Retinal pigment epithelial cell (primary cell): ENCODE measurements around the gene SLX4IP.
A peak's percentile ranks its signal among the peaks of the same experiment; 100 is the strongest.

ENCODE experiments used
- DNase-seq: peaks from one replicate; pipeline ENCODE4 v3.0.0-alpha.2; 2010; ENCODE audit warnings: low read depth
- H3K4me3 ChIP-seq: 2 replicates; pipeline ENCODE4 v1.5.1; 2011; ENCODE audit warnings: mild to moderate bottlenecking, low read length, control low read depth, moderate library complexity
- TF ChIP-seq, protein P1 (sequence below): conservative IDR thresholded peaks from 2 replicates; pipeline ENCODE4 v1.5.1; 2011; ENCODE audit warnings: low read depth, low read length, control low read depth, inconsistent platforms

Gene SLX4IP

DNA sequence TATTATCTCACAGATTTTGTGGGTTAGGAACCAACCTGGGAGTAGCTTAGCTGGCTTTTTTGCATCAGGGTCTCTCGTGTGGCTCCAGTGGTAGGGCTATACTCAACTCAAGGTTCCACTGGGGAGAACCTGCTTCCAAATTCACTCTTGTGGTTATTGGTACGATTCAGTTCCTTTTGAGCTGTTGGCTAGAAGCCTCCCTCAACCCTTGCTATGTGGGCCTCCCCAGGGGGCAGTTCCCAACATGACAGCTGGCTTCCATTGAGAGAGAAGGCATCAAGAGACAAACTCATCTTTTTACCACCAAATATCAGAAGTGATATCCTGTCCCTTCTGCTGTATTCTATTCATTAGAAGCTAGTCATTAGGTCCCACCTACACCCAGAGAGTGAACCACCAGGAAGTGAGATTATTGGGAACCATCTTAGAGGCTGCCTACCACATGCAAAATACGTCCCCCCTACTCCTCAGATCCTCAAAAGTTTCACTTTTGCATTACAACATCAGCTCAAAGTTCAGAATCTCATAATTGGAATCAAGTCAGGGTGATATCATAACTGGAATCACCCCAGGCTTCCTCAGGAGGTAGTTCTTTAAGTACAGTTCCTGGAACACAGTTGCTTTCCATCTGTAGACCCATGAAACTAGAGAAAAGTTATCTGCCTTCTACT, 32.0 kb upstream of the SLX4IP start:
- no peak overlapping the region for H3K4me3 ChIP-seq
- DNase-seq: no peak
- TF ChIP-seq, protein P1, sequence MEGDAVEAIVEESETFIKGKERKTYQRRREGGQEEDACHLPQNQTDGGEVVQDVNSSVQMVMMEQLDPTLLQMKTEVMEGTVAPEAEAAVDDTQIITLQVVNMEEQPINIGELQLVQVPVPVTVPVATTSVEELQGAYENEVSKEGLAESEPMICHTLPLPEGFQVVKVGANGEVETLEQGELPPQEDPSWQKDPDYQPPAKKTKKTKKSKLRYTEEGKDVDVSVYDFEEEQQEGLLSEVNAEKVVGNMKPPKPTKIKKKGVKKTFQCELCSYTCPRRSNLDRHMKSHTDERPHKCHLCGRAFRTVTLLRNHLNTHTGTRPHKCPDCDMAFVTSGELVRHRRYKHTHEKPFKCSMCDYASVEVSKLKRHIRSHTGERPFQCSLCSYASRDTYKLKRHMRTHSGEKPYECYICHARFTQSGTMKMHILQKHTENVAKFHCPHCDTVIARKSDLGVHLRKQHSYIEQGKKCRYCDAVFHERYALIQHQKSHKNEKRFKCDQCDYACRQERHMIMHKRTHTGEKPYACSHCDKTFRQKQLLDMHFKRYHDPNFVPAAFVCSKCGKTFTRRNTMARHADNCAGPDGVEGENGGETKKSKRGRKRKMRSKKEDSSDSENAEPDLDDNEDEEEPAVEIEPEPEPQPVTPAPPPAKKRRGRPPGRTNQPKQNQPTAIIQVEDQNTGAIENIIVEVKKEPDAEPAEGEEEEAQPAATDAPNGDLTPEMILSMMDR: no peak

DNA sequence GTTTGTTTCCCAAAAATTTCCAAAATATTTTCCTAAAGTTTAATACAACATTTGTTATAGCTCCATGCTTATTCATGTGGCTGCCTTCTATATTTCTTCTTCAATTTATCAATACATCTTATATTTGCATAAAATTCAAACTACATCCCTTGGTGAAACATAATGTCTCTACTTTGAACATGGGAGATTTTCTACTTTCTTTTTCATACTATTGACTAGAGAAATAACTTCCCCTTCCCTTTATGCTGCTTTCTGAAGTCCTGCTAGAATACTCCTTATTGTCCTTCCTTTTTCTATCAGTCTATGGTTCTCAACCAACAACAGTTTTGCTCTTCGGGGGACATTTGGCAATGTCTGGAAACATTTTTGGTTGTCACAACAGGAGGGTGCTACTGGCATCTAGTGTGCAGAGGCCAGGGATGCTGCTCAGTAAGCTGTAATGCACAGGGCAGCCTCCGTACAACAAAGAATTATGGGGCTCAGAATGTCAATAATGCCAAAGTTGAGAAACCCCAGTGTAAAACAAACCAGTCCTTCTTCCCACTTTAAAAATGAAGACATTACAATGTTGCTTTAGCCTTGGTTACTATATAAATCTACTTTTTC, 31.0 kb upstream of the SLX4IP start:
- TF ChIP-seq, protein P1: no peak
- no peak overlapping the region for H3K4me3 ChIP-seq
- no peak for DNase-seq

DNA sequence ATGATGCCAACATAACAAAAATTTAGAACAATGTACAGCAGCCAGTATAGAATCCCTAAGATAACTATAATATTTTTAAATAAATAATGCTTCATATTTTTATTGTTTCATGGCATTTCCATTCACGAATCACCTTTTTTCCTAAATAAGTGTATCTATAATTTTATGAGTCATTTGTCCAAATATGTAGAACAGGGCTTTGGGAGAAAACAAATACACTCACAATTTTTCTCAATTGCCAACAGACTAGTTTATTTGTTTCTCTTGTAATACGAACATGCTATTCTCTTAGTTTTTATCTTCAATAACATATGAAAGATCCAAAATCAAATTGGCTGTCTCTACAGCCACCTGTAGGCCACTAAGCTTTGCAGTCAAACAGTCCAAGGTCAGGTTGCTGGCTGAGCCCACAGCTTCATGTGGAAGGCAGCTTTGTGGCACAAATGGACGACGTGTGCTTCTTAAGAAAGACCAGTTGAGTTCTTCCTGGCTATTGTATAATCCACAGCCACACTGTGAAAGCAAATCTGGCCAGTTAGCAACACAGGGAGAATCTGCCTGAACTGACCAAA, 30.1 kb upstream of the SLX4IP start:
- DNase-seq: no peak
- TF ChIP-seq, protein P1: no peak
- no peak overlapping the region for H3K4me3 ChIP-seq

DNA sequence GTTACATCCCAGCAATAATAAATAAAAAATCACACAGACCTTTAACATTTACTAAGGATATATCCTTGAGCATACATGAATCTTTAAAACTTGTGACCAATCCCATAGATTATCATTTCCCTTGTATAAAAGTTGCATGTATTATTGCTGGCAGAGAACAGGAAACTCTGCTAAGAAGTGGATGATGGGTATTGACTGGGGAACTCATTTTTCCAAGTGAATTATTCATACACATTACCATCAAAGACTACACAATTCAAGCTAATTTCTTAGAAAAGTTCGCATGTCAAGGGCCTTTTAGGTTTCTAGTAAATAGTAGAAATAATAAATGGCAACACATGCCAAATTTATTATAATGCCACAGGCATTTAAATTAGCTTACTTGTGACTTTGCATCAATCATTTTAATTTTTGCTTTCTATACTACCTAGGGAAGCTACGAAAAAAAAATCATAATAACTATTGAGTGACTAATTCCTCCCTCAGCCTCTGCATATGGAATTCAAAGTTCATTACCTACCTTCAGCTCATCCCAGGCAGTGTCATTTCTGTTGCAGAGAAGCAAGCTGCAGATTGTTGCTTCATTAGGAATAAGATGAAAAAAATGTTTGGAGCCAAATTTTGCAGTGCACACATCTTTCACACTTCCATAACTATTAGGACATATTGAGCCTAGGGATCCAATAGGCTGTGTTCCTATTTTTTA, 26.8 kb upstream of the SLX4IP start:
- H3K4me3 ChIP-seq: no peak overlapping the region
- TF ChIP-seq, protein P1: no peak
- DNase-seq: no peak

DNA sequence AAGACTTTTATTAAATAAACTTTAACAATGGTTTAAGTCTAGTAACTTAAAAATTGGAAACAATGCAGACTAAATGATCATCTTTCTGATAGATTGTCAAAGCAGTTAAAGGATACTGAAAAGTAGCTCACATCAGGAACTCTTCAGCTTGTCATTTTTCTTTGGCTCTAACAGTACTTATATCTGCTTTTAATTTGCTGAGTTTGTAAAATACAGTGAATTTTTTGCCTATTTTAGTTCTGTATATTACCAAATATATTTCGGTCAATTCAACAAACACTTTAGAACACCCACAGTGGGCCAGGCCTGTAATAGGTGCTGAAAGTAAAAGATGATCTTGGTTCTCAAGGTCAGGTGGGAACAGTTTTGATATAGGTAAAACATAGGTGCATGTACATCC, 23.4 kb upstream of the SLX4IP start:
- no peak for DNase-seq
- H3K4me3 ChIP-seq: no peak overlapping the region
- TF ChIP-seq, protein P1: no peak

DNA sequence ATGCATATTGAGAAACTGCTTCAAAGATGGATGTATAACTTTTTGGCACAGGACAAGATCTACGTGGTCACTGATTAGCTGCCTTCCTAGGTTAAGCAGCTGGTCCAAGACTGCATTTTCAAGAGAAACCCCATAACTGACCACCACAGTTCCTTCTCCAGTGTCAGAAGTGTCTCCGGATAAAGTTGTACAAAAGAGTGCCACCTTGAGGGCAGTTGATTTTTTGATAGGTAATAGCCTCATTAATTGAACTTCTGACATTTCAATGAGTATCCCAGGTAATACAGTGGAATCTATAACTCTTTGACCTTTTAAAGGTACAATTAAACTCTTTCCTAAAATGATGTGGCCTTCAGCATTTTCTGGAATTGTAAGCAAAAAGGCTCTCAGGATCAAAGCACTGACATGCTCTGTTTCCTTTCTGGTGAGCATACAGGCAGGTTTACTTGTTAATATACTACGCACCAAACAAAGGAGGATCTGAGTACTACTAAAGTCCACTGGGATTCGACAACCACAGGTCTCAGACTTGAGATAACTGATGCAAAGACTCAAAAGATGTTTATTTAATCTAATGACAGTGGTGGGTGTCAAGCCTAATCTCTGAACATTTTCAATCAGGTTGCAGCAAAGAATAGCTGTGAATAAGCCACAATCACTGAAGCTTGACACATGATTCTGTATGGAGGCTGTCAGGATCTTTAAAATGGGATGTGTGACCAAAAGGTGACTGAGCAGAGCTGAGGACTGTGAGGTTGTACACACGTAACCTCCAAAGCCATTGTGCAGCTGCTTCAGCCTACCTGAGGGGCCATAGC, 22.3 kb upstream of the SLX4IP start:
- TF ChIP-seq, protein P1: peak; percentile 32
- DNase-seq: no peak
- no peak overlapping the region for H3K4me3 ChIP-seq
